Measurements from ENCODE around the gene ZCCHC4.

- TF ChIP-seq CTCF (IDR thresholded peaks at IDR 0.05) (no peak), POLR2A (IDR thresholded peaks at IDR 0.05) (no peak)
Measured at GRCh38 chr4:25303578-25303977, 9.0 kb upstream of the ZCCHC4 start.
